DOHH2 (cell line): Measurements from ENCODE around the gene RTKN.
"Not testable (repeated sequence)": the region's sequence is repeated elsewhere in the genome, so short reads cannot be mapped to it uniquely, and the experiment has no call there.

Source experiments
- H3F3A ChIP-seq: fragments of 200-600 bp; sonication (generic), shearing (Covaris generic); 2 replicates; pipeline ENCODE4 v1.6.0; 2016; ENCODE audit warnings: antibody characterized with exemption, mild to moderate bottlenecking; ENCODE audit not compliant: control insufficient read depth, insufficient read depth
- H3K27ac ChIP-seq: fragments of 200-600 bp; sonication (generic); 2 replicates; pipeline ENCODE4 v1.5.1; 2014; ENCODE audit warnings: low read depth, mild to moderate bottlenecking, low read length, moderate library complexity
- H3K27me3 ChIP-seq: fragments of 200-600 bp; sonication (generic); 2 replicates; pipeline ENCODE4 v1.6.1; 2014; ENCODE audit warnings: mild to moderate bottlenecking, low read length, mixed read lengths; ENCODE audit not compliant: control insufficient read depth
- H3K36me3 ChIP-seq: fragments of 200-600 bp; sonication (generic); 2 replicates; pipeline ENCODE4 v1.6.1; 2014; ENCODE audit warnings: mild to moderate bottlenecking, low read length, moderate library complexity, mixed read lengths; ENCODE audit not compliant: control insufficient read depth
- H3K4me1 ChIP-seq: fragments of 200-600 bp; sonication (generic); 2 replicates; pipeline ENCODE4 v1.6.1; 2014; ENCODE audit warnings: mild to moderate bottlenecking, low read length, mixed read lengths; ENCODE audit not compliant: control insufficient read depth
- H3K4me2 ChIP-seq: fragments of 200-600 bp; sonication (generic); 2 replicates; pipeline ENCODE4 v1.6.0; 2014; ENCODE audit warnings: mild to moderate bottlenecking, low read length, moderate library complexity
- H3K4me3 ChIP-seq: fragments of 200-600 bp; sonication (generic); 2 replicates; pipeline ENCODE4 v1.5.1; 2014; ENCODE audit warnings: mild to moderate bottlenecking, low read length, mixed read lengths
- H3K79me2 ChIP-seq: fragments of 200-600 bp; sonication (generic); 2 replicates; pipeline ENCODE4 v1.6.1; 2014; ENCODE audit warnings: mild to moderate bottlenecking, low read length, mixed read lengths; ENCODE audit not compliant: control insufficient read depth
- H3K9me2 ChIP-seq: fragments of 200-600 bp; sonication (generic); replicated peaks from 2 replicates; pipeline ENCODE4 v1.6.1; 2014; ENCODE audit warnings: mild to moderate bottlenecking, low read length, mixed read lengths; ENCODE audit not compliant: control insufficient read depth
- H3K9me3 ChIP-seq: fragments of 200-600 bp; sonication (generic); 2 replicates; pipeline ENCODE4 v1.6.1; 2014; ENCODE audit warnings: antibody characterized with exemption, low read length, mixed read lengths; ENCODE audit not compliant: control insufficient read depth, insufficient read depth
- H4K20me1 ChIP-seq: fragments of 200-600 bp; sonication (generic); 2 replicates; pipeline ENCODE4 v1.6.0; 2014; ENCODE audit warnings: low read depth, mild to moderate bottlenecking, antibody characterized with exemption, low read length, moderate library complexity; ENCODE audit not compliant: control insufficient read depth, insufficient read depth
- CTCF ChIP-seq: fragments of 200-600 bp; sonication (generic); IDR thresholded peaks from one replicate; pipeline ENCODE4 v1.5.1; 2014; ENCODE audit warnings: antibody characterized with exemption, mild to moderate bottlenecking, low read depth, low read length; ENCODE audit not compliant: poor library complexity, severe bottlenecking
- EZH2phosphoT487 ChIP-seq: fragments of 200-600 bp; sonication (generic); IDR thresholded peaks from 2 replicates; pipeline ENCODE4 v1.6.1; 2017; ENCODE audit warnings: borderline replicate concordance, mild to moderate bottlenecking, antibody characterized with exemption, low read length, moderate library complexity, mixed read lengths

Gene RTKN

GRCh38 chr2:74486141-74486540 lies 44.4 kb upstream of the RTKN start:
- Histone ChIP-seq H4K20me1 (peaks cover 7% of the 10 kb centered on the region; the same call in 1 of the 2 replicates), H3K27ac (no peak overlapping the region), H3K4me3 (no peak overlapping the region), H3F3A (no peaks in the 10 kb centered on the region), H3K4me2 (no peak overlapping the region), H3K36me3 (peaks cover 20% of the 10 kb centered on the region), H3K4me1 (peaks cover 17% of the 10 kb centered on the region), H3K27me3 (no peaks in the 10 kb centered on the region), H3K9me2 (no peaks in the 10 kb centered on the region), H3K9me3 (no peaks in the 10 kb centered on the region), H3K79me2 (peaks cover 24% of the 10 kb centered on the region)
- TF ChIP-seq CTCF = no peak
- no peak for TF ChIP-seq EZH2phosphoT487

- not testable (repeated sequence) for H3K27me3 ChIP-seq, H3K9me2 ChIP-seq, H3F3A ChIP-seq, H3K9me3 ChIP-seq, H4K20me1 ChIP-seq
- Histone ChIP-seq H3K27ac (peak overlapping the region; percentile 78; the same call in 1 of the 2 replicates), H3K4me2 (peak overlapping the region; percentile 99), H3K4me1 (peaks cover 23% of the 10 kb centered on the region), H3K36me3 (peaks cover 31% of the 10 kb centered on the region), H3K79me2 (peaks cover 36% of the 10 kb centered on the region), H3K4me3 (peak overlapping the region; percentile 98)
Measured at GRCh38 chr2:74483675-74484164, 42.0 kb upstream of the RTKN start.

GRCh38 chr2:74482801-74483674 lies 41.3 kb upstream of the RTKN start, which contains the start of the genes CCDC142 and TTC31:
Gene CCDC142 (minus strand): TSS chr2:74482998. CDS start chr2:74482837, 161 bp downstream.
Gene TTC31 (plus strand): TSS chr2:74483081. CDS start chr2:74483096, 15 bp downstream.
- peaks cover 36% of the 10 kb centered on the region for H3K79me2 ChIP-seq

More at GRCh38 chr2:74482801-74483674, 41.3 kb upstream of the RTKN start, which contains the start of the genes CCDC142 and TTC31:
- Histone ChIP-seq H3K4me1 (peaks cover 23% of the 10 kb centered on the region), H3K9me2 (no peaks in the 10 kb centered on the region), H3K4me3 (peak within 1 kb of the TSS; percentile 98), H3K9me3 (no peaks in the 10 kb centered on the region), H3K36me3 (peaks cover 31% of the 10 kb centered on the region), H3F3A (no peaks in the 10 kb centered on the region), H3K27ac (peak within 1 kb of the TSS; percentile 78), H3K4me2 (peak within 1 kb of the TSS; percentile 99), H3K27me3 (no peaks in the 10 kb centered on the region), H4K20me1 (peaks cover 7% of the 10 kb centered on the region; the same call in 1 of the 2 replicates)
- TF ChIP-seq EZH2phosphoT487 (no peak), CTCF (peak; percentile 97)
